Ureter (tissue), 1 donor: ENCODE data around the gene ADRA2C. TPM values are rescaled to one million over a fixed set of nuclear protein-coding genes. Genes with fewer than 3 reads are reported as not detected.
A peak's percentile ranks its signal among the peaks of the same experiment; 100 is the strongest.

Source experiments
- DNase-seq: peaks from one replicate; pipeline ENCODE4 v3.0.0-alpha.2; 2020; ENCODE audit warnings: low spot score
- total RNA-seq: library from RNA; stranded (reverse); gene quantifications from one replicate; pipeline ENCODE4 v1.2.4, GENCODE V29; 2023
- donor health status: DM: yes; HTN: yes; CAD: no.

The ADRA2C gene
- 18.4 TPM for total RNA-seq

DNA sequence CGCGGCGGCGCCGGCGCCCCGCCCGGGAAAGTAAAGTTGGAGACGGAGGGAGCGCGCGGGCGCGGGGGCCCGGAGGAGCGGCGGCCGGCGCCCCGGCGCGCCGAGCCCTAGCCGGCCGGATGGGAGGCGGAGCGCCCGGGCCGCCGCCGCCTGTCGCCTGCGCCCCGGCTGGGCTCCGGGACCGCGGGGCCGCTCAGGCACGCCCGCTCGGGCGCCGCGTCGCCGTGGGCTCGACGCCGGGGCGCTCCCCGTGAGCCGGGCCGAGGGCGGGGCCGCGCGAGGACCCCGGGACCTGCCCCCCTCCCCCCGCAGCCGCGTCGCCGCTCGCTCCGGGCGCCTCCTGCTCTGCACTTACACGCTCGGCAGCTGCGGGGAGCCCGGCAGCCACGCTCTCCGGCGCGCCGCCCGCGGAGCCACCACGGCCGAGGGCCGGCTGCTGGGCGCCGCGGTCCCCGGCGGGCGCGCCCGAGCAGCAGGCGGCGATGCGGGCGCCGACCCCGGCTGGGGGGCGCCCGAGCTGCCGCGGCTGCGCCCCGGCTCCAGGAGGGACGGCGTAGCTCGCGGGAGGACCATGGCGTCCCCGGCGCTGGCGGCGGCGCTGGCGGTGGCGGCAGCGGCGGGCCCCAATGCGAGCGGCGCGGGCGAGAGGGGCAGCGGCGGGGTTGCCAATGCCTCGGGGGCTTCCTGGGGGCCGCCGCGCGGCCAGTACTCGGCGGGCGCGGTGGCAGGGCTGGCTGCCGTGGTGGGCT lies at the start of gene ADRA2C:
ADRA2C (plus strand) TSS at position 350 of the 749 bp plus-strand sequence; CDS start at position 572, 222 bp downstream.
- DNase-seq: peak; percentile 55

DNA sequence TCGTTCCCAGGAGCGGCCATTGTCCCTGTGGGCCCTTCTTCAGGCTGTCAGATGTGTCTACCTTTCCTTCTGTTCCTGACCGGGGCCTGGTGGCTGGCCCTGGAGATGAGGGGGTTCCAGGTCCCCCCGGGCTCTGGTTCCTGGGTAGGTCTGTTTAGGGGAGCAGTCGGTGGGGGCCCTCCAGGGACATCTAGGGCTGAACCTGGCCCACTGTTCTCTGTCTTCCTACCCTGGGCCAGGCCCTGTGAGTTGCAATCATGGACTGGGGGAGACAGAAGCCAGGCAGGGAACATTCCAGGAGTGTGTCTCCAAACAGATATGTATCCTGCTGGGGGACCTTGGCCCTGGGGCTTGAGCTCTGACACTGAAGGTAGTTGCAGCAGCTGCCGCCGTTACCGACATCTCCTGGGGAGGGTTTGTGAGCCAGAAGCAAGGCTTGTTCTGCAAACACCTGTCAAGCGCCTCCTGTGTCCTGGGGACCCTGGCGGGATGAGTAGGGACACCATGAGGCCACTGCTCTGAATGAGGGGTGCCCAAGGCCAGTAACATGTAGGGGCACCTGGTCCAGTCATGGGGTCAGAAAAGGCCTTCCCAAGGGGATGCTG lies 49.5 kb upstream of the ADRA2C start:
- DNase-seq: no peak

DNA sequence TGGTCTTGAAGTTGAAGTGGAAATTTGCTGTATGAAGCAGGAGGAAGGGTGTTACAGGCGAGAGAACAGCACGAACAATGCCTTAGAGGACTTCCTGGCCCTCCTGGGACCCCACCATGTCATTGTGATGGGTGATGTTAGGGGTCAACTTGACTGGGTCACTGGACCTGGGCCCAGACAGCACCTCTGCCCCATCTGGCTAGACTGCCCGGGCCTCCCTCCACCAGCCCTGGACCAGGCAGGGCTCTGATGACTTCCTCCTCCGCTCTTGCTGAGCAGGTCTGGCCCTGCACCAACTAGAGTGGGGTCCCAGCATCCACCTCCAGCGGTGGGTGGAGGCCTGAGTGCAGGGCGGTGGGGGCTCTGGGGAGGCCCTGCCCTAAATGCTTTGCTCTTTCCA lies 48.9 kb upstream of the ADRA2C start:
- no peak for DNase-seq

DNA sequence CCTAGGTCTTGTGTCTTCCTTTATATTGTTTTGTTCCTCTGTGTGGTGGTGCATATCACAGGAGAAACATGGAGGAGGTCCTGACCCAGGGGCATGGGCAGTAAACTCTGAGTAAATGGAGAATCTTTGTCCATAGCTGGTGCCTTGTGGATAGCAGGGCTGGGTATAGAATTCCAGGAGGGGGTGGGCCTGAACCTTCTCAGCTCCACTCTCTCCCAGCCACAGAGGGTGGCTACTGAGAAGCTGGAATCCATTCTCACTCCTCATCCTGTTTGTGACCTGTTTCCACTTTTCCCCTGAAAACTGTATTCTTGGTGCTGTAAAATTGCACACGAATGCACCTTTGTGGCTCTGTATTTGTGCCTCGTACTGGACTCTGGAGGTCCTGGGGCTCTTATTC lies 47.7 kb upstream of the ADRA2C start:
- no peak for DNase-seq

GRCh38 chr4:3719191-3719590 lies 47.0 kb upstream of the ADRA2C start:
- DNase-seq: no peak

- no peak for DNase-seq
These were observed 46.3 kb upstream of the ADRA2C start for GRCh38 chr4:3719836-3720235.

GRCh38 chr4:3720466-3720865 lies 45.7 kb upstream of the ADRA2C start:
- no peak for DNase-seq

DNA sequence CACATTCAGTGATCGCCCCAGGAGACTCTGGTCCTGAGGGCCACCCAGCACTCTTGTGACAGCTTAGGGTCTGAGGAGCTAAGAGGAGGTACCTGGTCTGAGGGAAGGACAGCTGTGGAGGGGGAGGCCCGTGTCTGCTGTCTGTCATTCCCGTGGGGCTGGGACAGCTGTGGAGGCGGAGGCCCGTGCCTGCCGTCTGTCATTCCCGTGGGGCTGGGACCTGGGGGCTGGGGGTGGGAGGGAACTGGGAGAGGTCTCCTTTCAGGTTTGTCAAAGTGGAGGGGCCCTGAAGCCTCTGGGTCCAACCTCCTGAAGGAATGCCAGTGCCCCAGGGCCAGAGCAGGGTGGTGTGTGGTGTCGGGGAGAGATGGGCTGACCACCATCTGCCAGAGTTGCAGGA lies 45.0 kb upstream of the ADRA2C start:
- no peak for DNase-seq

- DNase-seq: no peak
These were observed 44.6 kb upstream of the ADRA2C start for GRCh38 chr4:3721627-3722026.

GRCh38 chr4:3722446-3723231 lies 43.5 kb upstream of the ADRA2C start:
- DNase-seq: no peak

DNA sequence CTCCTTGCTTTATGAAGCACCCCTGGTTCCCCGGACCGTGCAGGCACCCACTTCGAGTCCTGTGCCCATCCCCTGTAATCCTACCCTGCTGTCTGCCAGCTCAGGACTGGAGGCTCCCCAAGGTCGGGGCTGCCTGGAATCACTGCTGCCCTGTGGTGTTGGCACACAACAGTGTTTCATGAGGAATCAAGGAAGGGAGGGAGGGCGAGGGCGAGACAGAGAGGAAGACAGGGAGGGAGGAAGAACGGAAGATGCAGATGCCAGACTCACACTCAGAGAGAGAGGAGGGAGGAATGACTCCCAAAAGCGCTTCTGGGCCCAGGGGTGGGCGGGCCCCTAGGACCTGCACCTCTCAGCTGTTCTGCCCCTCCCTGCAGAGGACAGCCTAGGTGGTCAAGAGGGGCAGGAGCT lies 42.9 kb upstream of the ADRA2C start:
- DNase-seq: no peak

- DNase-seq: no peak
These were observed 41.6 kb upstream of the ADRA2C start for GRCh38 chr4:3724319-3725231.

- no peak for DNase-seq
These were observed 40.0 kb upstream of the ADRA2C start for GRCh38 chr4:3725936-3726870.

DNA sequence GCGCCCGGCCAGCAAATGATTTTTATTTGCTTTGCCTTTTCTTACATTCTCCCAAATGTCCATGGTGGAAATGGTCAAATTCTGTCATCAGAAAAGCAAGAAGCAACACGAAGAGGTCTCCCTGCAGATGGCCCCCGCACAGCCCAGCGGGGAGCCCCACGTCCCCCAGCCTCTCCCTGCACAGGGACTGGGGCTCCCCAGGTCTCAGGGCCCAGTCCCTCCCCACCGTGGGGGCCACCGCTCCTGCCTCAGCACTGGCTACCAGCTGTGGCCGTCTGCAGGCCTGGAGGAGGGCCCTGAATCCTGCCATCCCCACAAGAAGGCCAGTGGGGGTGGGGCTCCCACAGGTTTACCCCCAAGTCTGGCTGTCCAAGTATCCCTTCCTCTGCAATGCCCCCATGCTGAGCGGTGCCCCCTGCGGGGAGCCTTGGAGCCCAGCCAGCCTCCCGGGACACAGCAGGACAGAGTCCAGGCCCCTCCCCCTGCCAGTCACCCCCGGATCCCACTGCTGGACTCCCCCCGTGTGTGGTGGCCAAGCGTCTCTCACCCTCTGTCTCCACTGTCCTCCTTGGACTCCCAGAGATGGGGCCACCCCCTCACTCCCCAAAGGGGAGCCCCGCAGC lies 38.2 kb upstream of the ADRA2C start:
- no peak for DNase-seq

- no peak for DNase-seq
These were observed 36.9 kb upstream of the ADRA2C start for GRCh38 chr4:3729188-3729881.

- DNase-seq: no peak
These were observed 36.3 kb upstream of the ADRA2C start for GRCh38 chr4:3729882-3730226.

GRCh38 chr4:3730422-3731190 lies 35.6 kb upstream of the ADRA2C start:
- DNase-seq: no peak

GRCh38 chr4:3732076-3733028 lies 33.8 kb upstream of the ADRA2C start:
- DNase-seq: no peak
